Heart left ventricle (tissue), 16 donors: ENCODE results near the gene AKAP12. TPM values are rescaled to one million over a fixed set of nuclear protein-coding genes. Genes with fewer than 3 reads are reported as not detected.
"Not testable (repeated sequence)": the region's sequence is repeated elsewhere in the genome, so short reads cannot be mapped to it uniquely, and the experiment has no call there.

ENCODE experiments used
- ATAC-seq, 4 donors: fragments of 200-7000 bp; cut with Tn5 transposase; one replicate each; pipeline ENCODE4 v1.9.1; 2020 to 2022; ENCODE audit warnings: moderate library complexity in 4 of 4, mild to moderate bottlenecking in 3 of 4, moderate number of reproducible peaks in 1 of 4
- DNase-seq, 5 donors: peaks; one replicate each; pipeline ENCODE4 v3.0.0-alpha.2; 2020
- H3K27ac ChIP-seq, 12 donors: fragments of 200-600 bp; sonication (generic) in 4 of 12; one replicate each; pipeline versions ENCODE4 v1.5.0 to v1.8.0; 2016 to 2022; ENCODE audit warnings: mild to moderate bottlenecking in 2 of 12
- H3K27me3 ChIP-seq, 9 donors: fragments of 200-600 bp; sonication (generic) in 2 of 9; one replicate each; pipeline versions ENCODE4 v1.5.1 to v1.8.0; 2016 to 2022; ENCODE audit warnings: mild to moderate bottlenecking in 3 of 9
- H3K36me3 ChIP-seq, 9 donors: fragments of 200-600 bp; sonication (generic) in 2 of 9; one replicate each; pipeline versions ENCODE4 v1.5.0 to v1.8.0; 2018 to 2022; ENCODE audit warnings: mild to moderate bottlenecking in 2 of 9
- H3K4me1 ChIP-seq, 12 donors: fragments of 200-600 bp; sonication (generic) in 4 of 12; one replicate each; pipeline versions ENCODE4 v1.5.0 to v1.8.0; 2016 to 2022; ENCODE audit warnings: mild to moderate bottlenecking in 3 of 12
- H3K4me3 ChIP-seq, 12 donors: fragments of 200-600 bp; sonication (generic) in 4 of 12; one replicate each; pipeline versions ENCODE4 v1.5.0 to v1.8.0; 2017 to 2022; ENCODE audit warnings: mild to moderate bottlenecking in 9 of 12, moderate library complexity in 4 of 12
- H3K9me3 ChIP-seq, 12 donors: fragments of 200-600 bp; sonication (generic) in 4 of 12; one replicate each; pipeline versions ENCODE4 v1.5.0 to v1.8.0; 2016 to 2022; ENCODE audit warnings: mild to moderate bottlenecking in 1 of 12
- POLR2A ChIP-seq, 2 donors: fragments of 450-650 bp; IDR thresholded peaks; one replicate each; pipeline ENCODE4 v1.6.1; 2017; ENCODE audit warnings: antibody characterized with exemption in 2 of 2, mild to moderate bottlenecking in 2 of 2, moderate library complexity in 2 of 2
- WGBS, 4 donors: extraction: QIAGEN DNeasy Blood & Tissue Kit in 2 of 4; methylation state at CpG; one replicate each; pipeline versions ENCODE4 v1.1.5 to v1.1.7; 2013 to 2018; 5-methylcytosine and 5-hydroxymethylcytosine counted together
- intact Hi-C, 10 donors: fragments of 100-400 bp; cut with DNase I; formaldehyde crosslinking; loops; one replicate each; pipeline versions ENCODE4 v1.11.1 to v1.14.2; 2022
- polyA plus RNA-seq, 2 donors: library from polyadenylated mRNA; stranded (reverse); fragments of 200-250 nt; gene quantifications; one replicate each; pipeline ENCODE4 v1.2.3, GENCODE V29; 2013
- total RNA-seq, 9 donors: library from RNA; depleted of rRNA in 2 of 9; stranded (reverse); fragments of >200 nt in 2 of 9; fragmentation: NEBNext Ultra II Directional in 3 of 9; extraction: Animal tissue kit (Norgen Biotek cat#: 25700) in 3 of 9; gene quantifications; one replicate each; pipeline versions ENCODE4 v1.1.0 to v1.2.4, GENCODE V29; 2016 to 2023
- TF ChIP-seq, protein P1 (sequence below), 12 donors: fragments of 200-600 bp; sonication (generic) in 4 of 12; IDR thresholded peaks; one replicate each; pipeline versions ENCODE4 v1.5.0 to v1.8.0; 2018 to 2022; ENCODE audit warnings: antibody characterized with exemption in 12 of 12, mild to moderate bottlenecking in 5 of 12
- donor health status: ischemic (EF 13 %, LVEDD 7.1; RV severe dilation, severe dysfunction).
- donor health status: healthy with polysubstance abuse.
- donor health status: DM: no; HTN: yes; CAD: no.
- donor health status: DM: no; HTN: no; CAD: no.
- donor health status: ischemic (EF 25% LVEDD 6.9; RV normal size, moderate dysfunction).
- donor health status: ischemic (EF 25% LVEDD 5.7; RV mildly dilated, moderate dysfunction).
- donor health status: healthy.
- donor health status: DM: yes; HTN: yes; CAD: no.
- donor health status: ischemic (EF 35%, LVEDD 5.7; RV mildly dilated, moderate dysfunction).
- donor health status: nonischemic (EF 11% LVEDD 7.7; RV severe dilation, severe dysfunction).
- donor health status: DM: yes; HTN: yes; CAD: no.
- donor health status: PGD.
- donor health status: ischemic (EF 29% LVEDD 5.4; RV normal size, mild dysfunction).
- donor health status: nonischemic (EF 23%, LVEDD 6.1; RV moderate dilation, normal function).

The AKAP12 gene
- total and polyA plus RNA-seq, 11 donors, result 3.7 to 33.5 (median 13.8) TPM

DNA sequence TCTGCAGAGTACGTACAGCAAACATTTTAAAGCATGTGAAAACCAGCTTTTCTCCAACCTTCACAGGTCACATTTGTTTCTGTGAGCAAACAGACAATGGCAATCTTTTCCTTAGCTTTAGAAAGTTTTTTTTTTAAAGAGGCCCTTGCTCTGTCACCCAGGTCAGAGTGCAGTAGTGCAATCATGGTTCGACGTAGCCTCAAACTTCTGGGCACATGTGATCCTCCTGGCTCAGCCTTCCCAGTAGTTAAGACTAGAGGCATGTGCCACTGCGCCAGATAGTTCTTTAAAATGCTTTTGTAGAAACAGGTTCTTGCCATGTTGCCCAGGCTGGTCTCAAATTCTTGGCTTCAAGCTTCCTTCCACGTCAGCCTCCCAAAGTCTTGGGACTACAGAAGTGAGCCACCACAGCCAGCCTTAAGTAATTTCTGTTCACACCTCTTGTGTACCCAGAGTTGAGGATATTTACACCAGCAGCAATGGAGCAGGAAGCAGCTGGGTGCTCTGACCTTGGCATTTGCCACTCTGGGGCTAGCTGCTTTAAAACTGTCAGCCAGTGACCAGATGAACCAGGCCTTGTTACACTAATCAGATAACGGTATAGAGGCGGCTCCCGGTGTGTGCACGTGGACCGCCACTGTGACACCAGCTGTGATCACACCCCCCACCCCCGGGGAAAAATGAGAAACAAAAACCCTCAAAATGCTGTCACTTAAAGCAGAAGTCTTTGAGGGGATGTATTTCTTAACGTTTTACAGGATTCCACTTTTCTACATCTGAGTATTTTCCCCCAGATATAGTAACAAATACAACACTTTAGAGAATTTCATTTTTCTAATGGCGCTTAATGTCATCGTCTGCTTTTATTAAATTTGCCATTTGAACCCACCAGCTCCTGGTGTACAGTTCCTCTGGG, 71.3 kb downstream of the AKAP12 start:
- H3K9me3 ChIP-seq, result peaks cover 0 to 3% (median 0%) of the 10 kb centered on the region in 12 donors
- intact Hi-C loops, result no loop called here
- H3K4me1 ChIP-seq, result peaks cover 0 to 6% (median 0%) of the 10 kb centered on the region in 12 donors
- DNase-seq, result no peak
- WGBS, 4 donors, result 83 to 89% (median 87%) methylated on average over 14 of the region's 14 CpGs
- no peak for ATAC-seq
- peaks cover 0 to 4% (median 0%) of the 10 kb centered on the region in 9 donors for H3K36me3 ChIP-seq
- no peaks in the 10 kb centered on the region for H3K27me3 ChIP-seq
- TF ChIP-seq, protein P1, sequence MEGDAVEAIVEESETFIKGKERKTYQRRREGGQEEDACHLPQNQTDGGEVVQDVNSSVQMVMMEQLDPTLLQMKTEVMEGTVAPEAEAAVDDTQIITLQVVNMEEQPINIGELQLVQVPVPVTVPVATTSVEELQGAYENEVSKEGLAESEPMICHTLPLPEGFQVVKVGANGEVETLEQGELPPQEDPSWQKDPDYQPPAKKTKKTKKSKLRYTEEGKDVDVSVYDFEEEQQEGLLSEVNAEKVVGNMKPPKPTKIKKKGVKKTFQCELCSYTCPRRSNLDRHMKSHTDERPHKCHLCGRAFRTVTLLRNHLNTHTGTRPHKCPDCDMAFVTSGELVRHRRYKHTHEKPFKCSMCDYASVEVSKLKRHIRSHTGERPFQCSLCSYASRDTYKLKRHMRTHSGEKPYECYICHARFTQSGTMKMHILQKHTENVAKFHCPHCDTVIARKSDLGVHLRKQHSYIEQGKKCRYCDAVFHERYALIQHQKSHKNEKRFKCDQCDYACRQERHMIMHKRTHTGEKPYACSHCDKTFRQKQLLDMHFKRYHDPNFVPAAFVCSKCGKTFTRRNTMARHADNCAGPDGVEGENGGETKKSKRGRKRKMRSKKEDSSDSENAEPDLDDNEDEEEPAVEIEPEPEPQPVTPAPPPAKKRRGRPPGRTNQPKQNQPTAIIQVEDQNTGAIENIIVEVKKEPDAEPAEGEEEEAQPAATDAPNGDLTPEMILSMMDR (IDR thresholded peaks at IDR 0.05), result no peak
- TF ChIP-seq POLR2A (IDR thresholded peaks at IDR 0.05), result no peak
- no peak overlapping the region for H3K4me3 ChIP-seq
- H3K27ac ChIP-seq, result peak overlapping the region in 1 of 12 donors; percentile 34

DNA sequence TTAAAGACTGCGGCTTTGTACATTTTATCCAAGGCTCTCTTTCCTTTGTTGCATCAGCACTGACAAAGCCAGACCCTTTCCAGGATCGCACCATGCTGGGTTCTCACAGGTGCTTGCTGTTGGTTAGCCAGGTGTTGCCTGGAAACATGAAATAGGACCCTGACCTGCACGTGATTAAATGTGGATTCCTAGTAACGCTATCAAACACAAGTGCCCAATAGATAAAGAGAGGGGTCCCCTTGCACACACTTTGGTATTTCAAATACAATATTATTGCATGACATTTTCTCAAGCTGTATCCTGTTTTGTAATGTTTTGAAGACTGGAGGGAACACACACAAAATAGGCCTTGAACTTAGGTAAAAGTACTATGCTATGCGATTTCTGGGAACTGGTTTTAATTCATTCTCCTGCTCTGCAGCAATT, 73.3 kb downstream of the AKAP12 start:
- intact Hi-C loops, result no loop called here
- 45 to 58% (median 49%) methylated on average over 5 of the region's 5 CpGs for WGBS, 4 donors
- no peak for ATAC-seq

GRCh38 chr6:151315661-151316060, 75.9 kb downstream of the AKAP12 start:
- ATAC-seq, intact Hi-C loops, DNase-seq, H3K4me3 ChIP-seq, H3K9me3 ChIP-seq, H3K27me3 ChIP-seq, H3K36me3 ChIP-seq: not testable (repeated sequence)
- peak overlapping the region in 1 of 12 donors; percentile 80 for H3K27ac ChIP-seq
- 83 to 94% (median 90%) methylated on average over 3 of the region's 3 CpGs for WGBS, 4 donors
- peaks cover 0 to 14% (median 0%) of the 10 kb centered on the region in 12 donors for H3K4me1 ChIP-seq

More for the DNA sequence above, 73.3 kb downstream of the AKAP12 start:
- no peak for TF ChIP-seq POLR2A (IDR thresholded peaks at IDR 0.05)
- H3K4me1 ChIP-seq, result peaks cover 0 to 14% (median 0%) of the 10 kb centered on the region in 12 donors
- H3K4me3 ChIP-seq, result no peak overlapping the region
- no peak for DNase-seq
- peaks cover 0 to 6% (median 0%) of the 10 kb centered on the region in 12 donors for H3K9me3 ChIP-seq
- no peaks in the 10 kb centered on the region for H3K36me3 ChIP-seq
- H3K27ac ChIP-seq, result peak overlapping the region in 1 of 12 donors; percentile 34
- H3K27me3 ChIP-seq, result no peaks in the 10 kb centered on the region

GRCh38 chr6:151317103-151317994, 77.6 kb downstream of the AKAP12 start:
- Histone ChIP-seq H3K9me3 (peaks cover 0 to 6% (median 0%) of the 10 kb centered on the region in 12 donors), H3K27ac (peak overlapping the region in 2 of 12 donors; percentile 23 to 80), H3K27me3 (no peaks in the 10 kb centered on the region), H3K36me3 (no peaks in the 10 kb centered on the region), H3K4me3 (no peak overlapping the region), H3K4me1 (peaks cover 0 to 14% (median 0%) of the 10 kb centered on the region in 12 donors)
- DNase-seq (no peak), ATAC-seq (peak in 3 of 4 donors; percentile 43 to 74 (median 47))
- WGBS, 4 donors, result 58 to 69% (median 64%) methylated on average over 2 of the region's 2 CpGs
- intact Hi-C loops, result no loop called here
- no peak for TF ChIP-seq POLR2A (IDR thresholded peaks at IDR 0.05)
- TF ChIP-seq, protein P1 (IDR thresholded peaks at IDR 0.05), result no peak
